HG02885 (cell line): ENCODE measurements around the gene PSG3.
"Not testable (repeated sequence)": the region's sequence is repeated elsewhere in the genome, so short reads cannot be mapped to it uniquely, and the experiment has no call there.

Experiments
- ATAC-seq: cut with Tn5 transposase; IDR thresholded peaks from one replicate; pipeline ENCODE4 v1.9.1; 2021; ENCODE audit warnings: mild to moderate bottlenecking; ENCODE audit not compliant: unreplicated experiment, poor library complexity

Gene PSG3

GRCh38 chr19:42740381-42740780, at the start of gene PSG3:
TSS of gene PSG3 (minus strand) at chr19:42740481. CDS start at chr19:42740384, 97 bp downstream.
- not testable (repeated sequence) for ATAC-seq

- ATAC-seq: not testable (repeated sequence)
Observed at GRCh38 chr19:42788766-42789165, 48.5 kb upstream of the PSG3 start.

GRCh38 chr19:42787766-42788165, 47.5 kb upstream of the PSG3 start:
- not testable (repeated sequence) for ATAC-seq

GRCh38 chr19:42776750-42777612, 36.7 kb upstream of the PSG3 start:
- ATAC-seq: not testable (repeated sequence)

- not testable (repeated sequence) for ATAC-seq
Observed at GRCh38 chr19:42774510-42775158, 34.4 kb upstream of the PSG3 start.

GRCh38 chr19:42767319-42767718, 27.0 kb upstream of the PSG3 start:
- ATAC-seq: not testable (repeated sequence)

- not testable (repeated sequence) for ATAC-seq
Observed at GRCh38 chr19:42766871-42767270, 26.6 kb upstream of the PSG3 start.

- ATAC-seq: no peak
Observed at GRCh38 chr19:42764836-42765235, 24.6 kb upstream of the PSG3 start.

GRCh38 chr19:42762789-42763188, 22.5 kb upstream of the PSG3 start:
- ATAC-seq: no peak

- not testable (repeated sequence) for ATAC-seq
Observed at GRCh38 chr19:42761924-42762295, 21.6 kb upstream of the PSG3 start.

GRCh38 chr19:42760954-42761923, 21.0 kb upstream of the PSG3 start:
- not testable (repeated sequence) for ATAC-seq

- not testable (repeated sequence) for ATAC-seq
Observed at GRCh38 chr19:42758667-42759066, 18.4 kb upstream of the PSG3 start.

GRCh38 chr19:42752246-42752645, 12.0 kb upstream of the PSG3 start:
- ATAC-seq: not testable (repeated sequence)

- ATAC-seq: not testable (repeated sequence)
Observed at GRCh38 chr19:42741726-42742607, 1.7 kb upstream of the PSG3 start.

- ATAC-seq: not testable (repeated sequence)
Observed at GRCh38 chr19:42737581-42738011, 2.7 kb downstream of the PSG3 start.

- not testable (repeated sequence) for ATAC-seq
Observed at GRCh38 chr19:42728341-42728740, 11.9 kb downstream of the PSG3 start.

GRCh38 chr19:42714000-42714399, 26.3 kb downstream of the PSG3 start:
- ATAC-seq: not testable (repeated sequence)

- not testable (repeated sequence) for ATAC-seq
Observed at GRCh38 chr19:42712753-42713152, 27.5 kb downstream of the PSG3 start.

- not testable (repeated sequence) for ATAC-seq
Observed at GRCh38 chr19:42710986-42711385, 29.3 kb downstream of the PSG3 start.
